Lower leg skin (tissue), 3 donors: ENCODE results near the gene PRCC.

ENCODE experiments used
- POLR2A ChIP-seq, 2 donors: fragments of 450-650 bp; IDR thresholded peaks; one replicate each; pipeline ENCODE4 v1.6.1; 2016 to 2017; ENCODE audit warnings: antibody characterized with exemption in 2 of 2, mild to moderate bottlenecking in 1 of 2, moderate library complexity in 1 of 2
- TF ChIP-seq, protein P1 (sequence below), 3 donors: fragments of 450-650 bp; IDR thresholded peaks; one replicate each; pipeline ENCODE4 v1.5.1; 2016; ENCODE audit warnings: antibody characterized with exemption in 3 of 3, mild to moderate bottlenecking in 3 of 3, moderate library complexity in 2 of 3

DNA sequence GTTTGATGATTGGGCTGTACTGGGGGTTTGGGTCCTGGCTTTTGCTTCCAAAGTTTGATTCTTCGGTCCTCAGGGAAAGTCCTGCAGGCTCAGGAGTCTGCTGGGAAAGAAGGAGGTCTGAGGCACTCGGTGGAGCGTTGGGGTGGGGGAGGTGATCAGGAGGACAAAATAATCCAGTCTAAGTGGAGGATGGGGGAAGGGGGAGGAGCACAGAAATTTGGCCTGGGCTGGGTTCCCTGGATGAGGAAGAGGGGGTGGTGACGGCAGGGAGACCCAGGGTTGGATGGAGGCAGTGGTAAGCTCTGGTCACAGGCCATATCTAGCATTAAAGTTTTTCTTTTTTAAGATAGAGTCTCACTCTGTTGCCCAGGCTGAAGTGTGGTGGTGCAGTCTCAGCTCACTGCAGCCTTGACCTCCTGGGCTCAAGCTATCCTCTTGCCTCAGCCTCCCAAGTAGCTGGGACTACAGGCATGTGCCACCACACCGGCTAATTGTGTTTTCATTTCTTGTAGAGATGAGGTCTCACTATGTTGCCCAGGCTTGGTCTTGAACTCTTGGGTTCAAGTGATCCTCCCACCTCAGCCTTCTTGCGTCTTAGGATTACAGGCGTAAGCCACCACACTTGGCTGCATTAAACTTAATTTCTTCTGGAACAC is 42.5 kb downstream of the PRCC start:
- TF ChIP-seq, protein P1, sequence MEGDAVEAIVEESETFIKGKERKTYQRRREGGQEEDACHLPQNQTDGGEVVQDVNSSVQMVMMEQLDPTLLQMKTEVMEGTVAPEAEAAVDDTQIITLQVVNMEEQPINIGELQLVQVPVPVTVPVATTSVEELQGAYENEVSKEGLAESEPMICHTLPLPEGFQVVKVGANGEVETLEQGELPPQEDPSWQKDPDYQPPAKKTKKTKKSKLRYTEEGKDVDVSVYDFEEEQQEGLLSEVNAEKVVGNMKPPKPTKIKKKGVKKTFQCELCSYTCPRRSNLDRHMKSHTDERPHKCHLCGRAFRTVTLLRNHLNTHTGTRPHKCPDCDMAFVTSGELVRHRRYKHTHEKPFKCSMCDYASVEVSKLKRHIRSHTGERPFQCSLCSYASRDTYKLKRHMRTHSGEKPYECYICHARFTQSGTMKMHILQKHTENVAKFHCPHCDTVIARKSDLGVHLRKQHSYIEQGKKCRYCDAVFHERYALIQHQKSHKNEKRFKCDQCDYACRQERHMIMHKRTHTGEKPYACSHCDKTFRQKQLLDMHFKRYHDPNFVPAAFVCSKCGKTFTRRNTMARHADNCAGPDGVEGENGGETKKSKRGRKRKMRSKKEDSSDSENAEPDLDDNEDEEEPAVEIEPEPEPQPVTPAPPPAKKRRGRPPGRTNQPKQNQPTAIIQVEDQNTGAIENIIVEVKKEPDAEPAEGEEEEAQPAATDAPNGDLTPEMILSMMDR (IDR thresholded peaks at IDR 0.05): no peak
- TF ChIP-seq POLR2A (IDR thresholded peaks at IDR 0.05): no peak
